ENCODE data around the gene CHRM5. TPM values are rescaled to one million over a fixed set of nuclear protein-coding genes. Genes with fewer than 3 reads are reported as not detected.

The CHRM5 gene
- total RNA-seq, 1 experiment from 2014 or later: not detected

GRCh38 chr15:34114739-34115138 lies 146.4 kb downstream of the CHRM5 start:
- Histone ChIP-seq H3K4me2 (ENCODE audit: low read depth, low read length, poor library complexity, severe bottlenecking) (no peak overlapping the region), H4K20me1 (ENCODE audit: insufficient read depth, low read depth, low read length) (no peaks in the 10 kb centered on the region), H3K36me3 (ENCODE audit: insufficient read depth, low read length) (no peaks in the 10 kb centered on the region), H3K9me3 (ENCODE audit: low read length) (no peaks in the 10 kb centered on the region), H3K4me1 (ENCODE audit: low read length) (peaks cover 13% of the 10 kb centered on the region), H3K79me2 (ENCODE audit: low read length) (no peaks in the 10 kb centered on the region), H3K27ac (ENCODE audit: low read length) (no peak overlapping the region), H2AFZ (ENCODE audit: low read length) (no peak overlapping the region), H3K27me3 (ENCODE audit: low read length) (no peaks in the 10 kb centered on the region), H3K9me2 (replicated peaks; ENCODE audit: insufficient read depth, low read length) (no peaks in the 10 kb centered on the region), H3K9ac (ENCODE audit: low read length) (no peak overlapping the region), H3K4me3 (ENCODE audit: low read length) (no peak overlapping the region)
- no peak for DNase-seq

GRCh38 chr15:34116620-34117019 lies 148.3 kb downstream of the CHRM5 start:
- Histone ChIP-seq H3K4me2 (ENCODE audit: low read depth, low read length, poor library complexity, severe bottlenecking) (no peak overlapping the region), H3K4me1 (ENCODE audit: low read length) (no peaks in the 10 kb centered on the region), H4K20me1 (ENCODE audit: insufficient read depth, low read depth, low read length) (no peaks in the 10 kb centered on the region)

More at GRCh38 chr15:34116620-34117019, 148.3 kb downstream of the CHRM5 start:
- Histone ChIP-seq H3K27ac (ENCODE audit: low read length) (no peak overlapping the region), H3K9ac (ENCODE audit: low read length) (no peak overlapping the region), H2AFZ (ENCODE audit: low read length) (no peak overlapping the region), H3K9me3 (ENCODE audit: low read length) (no peaks in the 10 kb centered on the region), H3K36me3 (ENCODE audit: insufficient read depth, low read length) (no peaks in the 10 kb centered on the region), H3K9me2 (replicated peaks; ENCODE audit: insufficient read depth, low read length) (no peaks in the 10 kb centered on the region), H3K4me3 (ENCODE audit: low read length) (no peak overlapping the region), H3K79me2 (ENCODE audit: low read length) (no peaks in the 10 kb centered on the region), H3K27me3 (ENCODE audit: low read length) (no peaks in the 10 kb centered on the region)
- no peak for DNase-seq

Other genes starting within 250 kb of the CHRM5 start
- gene AVEN, start 70.7 kb downstream of the CHRM5 start, total RNA-seq (2014; rRNA removed; shearing (Covaris generic); ENCODE audit: low replicate concordance): 4.6 and 11.1 TPM in 2 replicates
- gene EMC7, start 133.4 kb downstream of the CHRM5 start, total RNA-seq (2014; rRNA removed; shearing (Covaris generic); ENCODE audit: low replicate concordance): 33.4 and 42.6 TPM in 2 replicates
- 5.2 and 6.4 TPM in 2 replicates for gene PGBD4, start 133.6 kb downstream of the CHRM5 start, total RNA-seq (2014; rRNA removed; shearing (Covaris generic); ENCODE audit: low replicate concordance)
- gene KATNBL1, start 241.6 kb downstream of the CHRM5 start, total RNA-seq (2014; rRNA removed; shearing (Covaris generic); ENCODE audit: low replicate concordance): 29.0 and 61.3 TPM in 2 replicates